ENCODE results near the gene ELFN1. TPM values are rescaled to one million over a fixed set of nuclear protein-coding genes. Genes with fewer than 3 reads are reported as not detected.

The ELFN1 gene
- total and polyA plus RNA-seq, 8 donors, result 0.19 to 4.3 (median 0.53) TPM; not detected in 1

GRCh38 chr7:1623810-1624209, 46.3 kb upstream of the ELFN1 start:
- H3K4me1 ChIP-seq, result no peaks in the 10 kb centered on the region
- H3K27me3 ChIP-seq, result peaks cover 0 to 31% (median 0%) of the 10 kb centered on the region in 3 donors
- no peaks in the 10 kb centered on the region for H3K36me3 ChIP-seq
- H3K4me3 ChIP-seq, result no peak overlapping the region
- no peak for DNase-seq
- peaks cover 0 to 7% (median 5%) of the 10 kb centered on the region in 4 donors for H3K9me3 ChIP-seq
- no peak overlapping the region for H3K27ac ChIP-seq
- no peak for TF ChIP-seq POLR2A (IDR thresholded peaks at IDR 0.05)
- no peak for TF ChIP-seq EP300 (IDR thresholded peaks at IDR 0.05)
- TF ChIP-seq POLR2AphosphoS5 (IDR thresholded peaks at IDR 0.05), result no peak
- no peak for TF ChIP-seq CTCF (IDR thresholded peaks at IDR 0.05)
- WGBS, 5 donors, result 76 to 88% (median 86%) methylated on average over 13 of the region's 13 CpGs
- intact Hi-C loops (cut with DNase I; ENCODE audit: low total_unique reads), result no loop called here

- H3K27me3 ChIP-seq, result peaks cover 0 to 26% (median 0%) of the 10 kb centered on the region in 3 donors
- DNase-seq, result no peak
- H3K36me3 ChIP-seq, result no peaks in the 10 kb centered on the region
- H3K4me1 ChIP-seq, result no peaks in the 10 kb centered on the region
- intact Hi-C loops (cut with DNase I; ENCODE audit: low total_unique reads), result no loop called here
- H3K9me3 ChIP-seq, result peaks cover 3 to 20% (median 15%) of the 10 kb centered on the region in 4 donors
- no peak overlapping the region for H3K27ac ChIP-seq
- no peak for TF ChIP-seq CTCF (IDR thresholded peaks at IDR 0.05)
- TF ChIP-seq EP300 (IDR thresholded peaks at IDR 0.05), result no peak
- TF ChIP-seq POLR2A (IDR thresholded peaks at IDR 0.05), result no peak
- TF ChIP-seq POLR2AphosphoS5 (IDR thresholded peaks at IDR 0.05), result no peak
- H3K4me3 ChIP-seq, result no peak overlapping the region
- 66 to 75% (median 71%) methylated on average over 17 to 18 of the region's 18 CpGs for WGBS, 5 donors
Observed at GRCh38 chr7:1624999-1625927, 44.8 kb upstream of the ELFN1 start.

- no peaks in the 10 kb centered on the region for H3K36me3 ChIP-seq
- H3K27me3 ChIP-seq, result peaks cover 0 to 20% (median 0%) of the 10 kb centered on the region in 3 donors
- no peak overlapping the region for H3K4me3 ChIP-seq
- TF ChIP-seq POLR2A (IDR thresholded peaks at IDR 0.05) (no peak), POLR2AphosphoS5 (IDR thresholded peaks at IDR 0.05) (no peak), EP300 (IDR thresholded peaks at IDR 0.05) (no peak), CTCF (IDR thresholded peaks at IDR 0.05) (no peak)
- DNase-seq, result no peak
- H3K4me1 ChIP-seq, result no peaks in the 10 kb centered on the region
- intact Hi-C loops (cut with DNase I; ENCODE audit: low total_unique reads), result no loop called here
- 63 to 92% (median 82%) methylated on average over 1 of the region's 1 CpG for WGBS, 5 donors
- peaks cover 3 to 21% (median 15%) of the 10 kb centered on the region in 4 donors for H3K9me3 ChIP-seq
- H3K27ac ChIP-seq, result no peak overlapping the region
Observed at GRCh38 chr7:1626769-1627168, 43.3 kb upstream of the ELFN1 start.

- peaks cover 0 to 43% (median 0%) of the 10 kb centered on the region in 3 donors for H3K27me3 ChIP-seq
- no peaks in the 10 kb centered on the region for H3K36me3 ChIP-seq
- WGBS, 5 donors, result 83 to 95% (median 86%) methylated on average over 3 of the region's 3 CpGs
- no peak overlapping the region for H3K27ac ChIP-seq
- H3K4me1 ChIP-seq, result no peaks in the 10 kb centered on the region
- no peak for DNase-seq
- intact Hi-C loops (cut with DNase I; ENCODE audit: low total_unique reads), result no loop called here
- peaks cover 10 to 40% (median 34%) of the 10 kb centered on the region in 4 donors for H3K9me3 ChIP-seq
- no peak overlapping the region for H3K4me3 ChIP-seq
- TF ChIP-seq CTCF (IDR thresholded peaks at IDR 0.05) (no peak), POLR2A (IDR thresholded peaks at IDR 0.05) (no peak), EP300 (IDR thresholded peaks at IDR 0.05) (no peak), POLR2AphosphoS5 (IDR thresholded peaks at IDR 0.05) (no peak)
Observed at GRCh38 chr7:1630700-1631336, 39.3 kb upstream of the ELFN1 start.
